Stimulated activated naive B cell treated with anti-CD40 and anti-IgM and Interleukin-4, amounts not matched to agents 10 μg/mL and 1 μg/mL and 100 μg/mL, for 72 hours (primary cell): Measurements from ENCODE around the gene CFAP61.

Source experiments
- ATAC-seq, 2 donors: fragments of 150-1000 bp; cut with Tn5 transposase; replicated peaks; 2 replicates each; pipeline ENCODE4 v1.10.0; 2021; ENCODE audit warnings: moderate library complexity in 1 of 2
- DNase-seq: peaks from one replicate; pipeline ENCODE4 v3.0.0; 2021
- H3K27ac Mint-ChIP-seq: one replicate; pipeline ENCODE4 v1.8.0; 2022; ENCODE audit warnings: mild to moderate bottlenecking, mixed read lengths
- H3K27me3 Mint-ChIP-seq, 2 donors: one replicate each; pipeline ENCODE4 v1.8.0; 2022; ENCODE audit warnings: mixed read lengths in 2 of 2
- H3K36me3 Mint-ChIP-seq, 2 donors: one replicate each; pipeline ENCODE4 v1.8.0; 2022; ENCODE audit warnings: mixed read lengths in 2 of 2, mild to moderate bottlenecking in 1 of 2
- H3K4me1 Mint-ChIP-seq, 2 donors: one replicate each; pipeline ENCODE4 v1.8.0; 2022; ENCODE audit warnings: mixed read lengths in 2 of 2, mild to moderate bottlenecking in 1 of 2
- H3K4me3 Mint-ChIP-seq, 2 donors: one replicate each; pipeline ENCODE4 v1.8.0; 2022; ENCODE audit warnings: mild to moderate bottlenecking in 2 of 2, mixed read lengths in 2 of 2, moderate library complexity in 1 of 2
- H3K9me3 Mint-ChIP-seq, 2 donors: one replicate each; pipeline ENCODE4 v1.8.0; 2022; ENCODE audit warnings: mixed read lengths in 2 of 2, mild to moderate bottlenecking in 1 of 2

Gene CFAP61

DNA sequence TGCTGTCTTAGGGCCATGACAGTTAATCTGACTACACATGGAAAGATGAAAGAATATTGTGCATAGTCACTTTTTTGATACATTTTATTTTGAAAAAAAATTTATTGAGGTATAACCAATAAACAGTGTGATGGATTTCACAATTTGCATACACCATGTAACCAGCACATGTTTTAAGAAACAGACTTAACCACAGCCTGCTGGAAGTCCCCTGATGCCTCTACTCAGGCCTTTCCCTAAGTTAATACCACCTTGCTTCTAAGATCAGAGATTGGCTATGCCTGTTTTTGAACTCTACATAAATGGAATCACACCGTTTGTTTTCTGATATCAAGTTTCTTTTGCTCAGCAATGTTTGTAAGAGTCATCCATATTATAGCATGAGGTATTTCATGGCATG is 136.3 kb downstream of the CFAP61 start:
- H3K36me3 Mint-ChIP-seq, result no peaks in the 10 kb centered on the region
- peaks cover 0 to 6% of the 10 kb centered on the region in 2 donors for H3K4me1 Mint-ChIP-seq
- no peak overlapping the region for H3K4me3 Mint-ChIP-seq
- ATAC-seq (peak; percentile 60 to 77), DNase-seq (no peak)
- peaks cover 1 to 4% of the 10 kb centered on the region in 2 donors for H3K9me3 Mint-ChIP-seq
- peaks cover 7 to 15% of the 10 kb centered on the region in 2 donors for H3K27me3 Mint-ChIP-seq
- no peak overlapping the region for H3K27ac Mint-ChIP-seq

DNA sequence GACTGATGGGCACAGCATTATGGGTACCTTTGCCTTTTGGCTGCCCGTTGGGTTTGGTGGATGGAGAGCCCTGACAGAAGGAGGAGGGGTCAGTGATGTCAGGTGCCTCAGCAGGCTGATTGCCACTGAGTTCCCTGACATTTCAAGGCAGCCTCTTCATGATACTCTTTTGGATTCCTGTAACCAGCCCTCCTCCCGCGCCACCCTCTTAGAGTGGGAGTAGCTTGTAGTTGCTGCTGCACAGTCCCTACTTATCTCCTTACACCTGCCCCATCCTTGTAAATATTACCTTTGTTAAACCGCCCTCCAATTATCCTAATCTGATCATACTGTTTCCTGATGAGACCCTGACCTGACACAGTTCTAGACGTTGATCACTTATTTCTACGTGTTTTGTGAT is 140.0 kb downstream of the CFAP61 start:
- no peak overlapping the region for H3K27ac Mint-ChIP-seq
- ATAC-seq, result no peak
- H3K36me3 Mint-ChIP-seq, result no peaks in the 10 kb centered on the region
- H3K4me1 Mint-ChIP-seq, result peaks cover 0 to 4% of the 10 kb centered on the region in 2 donors
- no peak for DNase-seq
- no peak overlapping the region for H3K4me3 Mint-ChIP-seq
- H3K9me3 Mint-ChIP-seq, result no peaks in the 10 kb centered on the region
- peaks cover 18 to 20% of the 10 kb centered on the region in 2 donors for H3K27me3 Mint-ChIP-seq

DNA sequence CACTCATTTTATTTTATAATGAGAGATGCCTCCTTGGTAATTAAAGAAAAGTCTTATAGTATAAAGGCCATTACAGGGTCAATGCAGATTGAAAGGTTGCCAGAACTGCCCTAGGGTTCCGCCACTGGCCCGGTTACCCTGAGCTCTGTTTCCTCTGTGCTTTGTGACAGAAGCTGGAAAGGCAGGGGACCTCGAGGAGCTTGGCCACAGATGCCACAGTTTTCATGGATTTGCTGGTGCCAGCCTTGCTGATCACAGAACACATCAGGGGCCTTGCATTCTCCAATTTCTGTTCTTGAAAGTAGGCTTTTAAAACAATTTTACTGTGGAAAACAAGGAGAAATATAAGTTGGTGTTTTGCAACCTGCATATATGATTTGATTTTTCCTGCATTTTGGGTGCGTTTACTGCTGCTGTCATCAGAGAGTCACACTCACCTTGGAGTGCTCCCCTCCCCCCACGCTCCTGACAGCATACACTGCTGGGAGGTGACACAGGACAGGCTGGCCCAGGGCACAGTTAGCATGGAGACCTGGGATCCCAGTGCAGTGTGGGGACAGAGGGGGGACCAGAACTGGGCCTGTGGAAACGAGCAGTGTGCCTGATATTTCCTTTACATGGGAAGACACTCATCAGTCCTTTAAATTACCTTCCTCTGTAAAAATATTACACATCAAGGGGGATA is 142.8 kb downstream of the CFAP61 start:
- Mint-ChIP-seq H3K27me3 (peaks cover 22 to 25% of the 10 kb centered on the region in 2 donors), H3K4me1 (no peaks in the 10 kb centered on the region), H3K4me3 (no peak overlapping the region), H3K27ac (no peak overlapping the region), H3K9me3 (no peaks in the 10 kb centered on the region), H3K36me3 (no peaks in the 10 kb centered on the region)
- DNase-seq, result no peak
- ATAC-seq, result no peak

DNA sequence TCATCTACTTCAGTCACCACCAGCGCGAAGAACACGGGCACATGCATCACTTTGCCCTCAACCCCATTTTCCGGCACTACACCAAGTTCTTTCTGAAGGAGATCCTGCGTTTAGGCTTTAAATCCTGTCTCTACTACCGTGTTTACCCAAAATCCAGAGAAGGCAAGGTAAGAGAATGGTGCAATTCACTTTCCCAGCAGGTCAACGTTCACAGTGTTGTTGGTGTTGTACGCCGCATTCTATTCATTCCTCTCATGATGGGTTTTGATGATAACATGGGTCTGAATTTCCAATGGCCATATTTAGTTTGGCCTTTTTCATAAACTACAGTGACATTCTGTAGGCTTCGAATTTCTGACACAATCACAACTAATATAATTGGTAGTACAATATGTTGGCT is 144.3 kb downstream of the CFAP61 start:
- Mint-ChIP-seq H3K9me3 (no peaks in the 10 kb centered on the region), H3K27me3 (peaks cover 22 to 25% of the 10 kb centered on the region in 2 donors), H3K36me3 (no peaks in the 10 kb centered on the region), H3K27ac (no peak overlapping the region), H3K4me3 (no peak overlapping the region), H3K4me1 (no peaks in the 10 kb centered on the region)
- DNase-seq (no peak), ATAC-seq (no peak)

- Mint-ChIP-seq H3K4me1 (no peaks in the 10 kb centered on the region), H3K27ac (no peak overlapping the region), H3K9me3 (no peaks in the 10 kb centered on the region), H3K4me3 (no peak overlapping the region), H3K36me3 (no peaks in the 10 kb centered on the region), H3K27me3 (peaks cover 17 to 19% of the 10 kb centered on the region in 2 donors)
- ATAC-seq (no peak), DNase-seq (no peak)
Observed at GRCh38 chr20:20198011-20198410, 145.7 kb downstream of the CFAP61 start.

- Mint-ChIP-seq H3K9me3 (no peaks in the 10 kb centered on the region), H3K4me1 (no peaks in the 10 kb centered on the region), H3K4me3 (no peak overlapping the region), H3K27ac (no peak overlapping the region), H3K27me3 (peaks cover 12 to 14% of the 10 kb centered on the region in 2 donors), H3K36me3 (no peaks in the 10 kb centered on the region)
- DNase-seq (no peak), ATAC-seq (no peak)
Observed at GRCh38 chr20:20199361-20200160, 147.2 kb downstream of the CFAP61 start.

DNA sequence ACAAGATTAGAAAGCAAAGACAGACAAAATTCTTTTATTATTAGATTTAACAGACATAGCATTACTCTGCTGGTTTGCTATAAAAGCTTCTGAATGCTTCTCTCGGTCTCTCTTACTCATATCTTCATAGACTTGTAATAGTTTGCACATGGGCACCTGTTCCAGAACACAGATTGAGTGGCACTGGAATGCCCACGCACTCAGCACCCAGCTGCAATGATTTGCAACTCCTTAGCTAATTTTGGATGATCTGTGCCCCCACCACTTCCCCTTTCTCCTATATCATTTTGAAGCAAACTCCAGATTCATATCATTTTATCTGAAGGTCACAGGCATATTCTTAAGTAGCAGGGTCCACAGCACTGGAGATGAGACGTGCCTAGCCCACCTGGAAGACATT is 148.8 kb downstream of the CFAP61 start:
- no peaks in the 10 kb centered on the region for H3K36me3 Mint-ChIP-seq
- peak; percentile 85 for ATAC-seq
- H3K4me3 Mint-ChIP-seq, result no peak overlapping the region
- no peaks in the 10 kb centered on the region for H3K9me3 Mint-ChIP-seq
- no peak for DNase-seq
- H3K27ac Mint-ChIP-seq, result no peak overlapping the region
- peaks cover 0 to 2% of the 10 kb centered on the region in 2 donors for H3K4me1 Mint-ChIP-seq
- H3K27me3 Mint-ChIP-seq, result peaks cover 20 to 23% of the 10 kb centered on the region in 2 donors

DNA sequence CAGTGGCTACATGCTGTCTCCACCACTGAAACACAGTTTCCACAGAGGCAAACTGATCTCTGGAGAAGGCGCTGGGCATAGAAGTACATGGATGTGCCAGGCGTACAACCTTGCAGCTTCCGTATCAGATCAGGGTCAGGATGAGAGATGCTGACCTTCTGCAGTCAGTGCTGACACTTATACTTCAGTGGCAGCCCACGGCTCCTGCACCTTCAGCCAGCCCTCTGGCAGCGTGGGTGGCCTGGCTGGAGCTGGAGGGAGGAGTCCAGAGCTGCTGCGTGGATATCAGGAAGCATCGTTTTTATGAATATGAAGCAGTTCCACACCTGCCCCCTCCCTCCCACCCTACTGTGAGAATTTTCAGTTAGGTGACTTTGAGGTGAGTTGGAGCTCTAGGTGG is 149.3 kb downstream of the CFAP61 start:
- H3K27me3 Mint-ChIP-seq, result peaks cover 23% of the 10 kb centered on the region in 2 donors
- no peak for DNase-seq
- no peak overlapping the region for H3K27ac Mint-ChIP-seq

DNA sequence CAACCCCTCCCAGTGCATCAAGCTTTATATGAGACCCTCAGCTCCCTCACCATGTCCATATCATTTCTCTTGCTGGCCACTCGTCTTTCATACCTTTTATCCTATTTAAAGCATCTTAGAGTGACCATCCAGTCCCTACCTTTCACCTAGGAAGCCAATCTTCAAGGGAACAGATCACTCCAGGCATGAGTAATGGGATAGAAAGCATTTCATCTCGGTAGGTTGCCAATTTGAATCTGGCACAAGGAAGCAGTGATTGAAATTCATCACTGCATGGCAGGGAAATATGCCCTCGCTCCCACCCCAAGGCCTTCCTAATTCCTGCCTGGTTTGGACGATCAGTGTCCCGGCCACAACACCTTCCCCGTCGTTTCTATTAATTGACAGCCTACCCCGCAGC is 150.4 kb downstream of the CFAP61 start:
- Mint-ChIP-seq H3K36me3 (no peaks in the 10 kb centered on the region), H3K9me3 (no peaks in the 10 kb centered on the region), H3K4me3 (no peak overlapping the region), H3K4me1 (peaks cover 0 to 6% of the 10 kb centered on the region in 2 donors), H3K27me3 (peaks cover 18 to 28% of the 10 kb centered on the region in 2 donors), H3K27ac (no peak overlapping the region)
- no peak for ATAC-seq
- DNase-seq, result no peak

More for the DNA sequence above, 149.3 kb downstream of the CFAP61 start:
- ATAC-seq, result peak; percentile 18 to 21
- Mint-ChIP-seq H3K9me3 (no peaks in the 10 kb centered on the region), H3K36me3 (no peaks in the 10 kb centered on the region), H3K4me3 (no peak overlapping the region), H3K4me1 (peaks cover 0 to 6% of the 10 kb centered on the region in 2 donors)

DNA sequence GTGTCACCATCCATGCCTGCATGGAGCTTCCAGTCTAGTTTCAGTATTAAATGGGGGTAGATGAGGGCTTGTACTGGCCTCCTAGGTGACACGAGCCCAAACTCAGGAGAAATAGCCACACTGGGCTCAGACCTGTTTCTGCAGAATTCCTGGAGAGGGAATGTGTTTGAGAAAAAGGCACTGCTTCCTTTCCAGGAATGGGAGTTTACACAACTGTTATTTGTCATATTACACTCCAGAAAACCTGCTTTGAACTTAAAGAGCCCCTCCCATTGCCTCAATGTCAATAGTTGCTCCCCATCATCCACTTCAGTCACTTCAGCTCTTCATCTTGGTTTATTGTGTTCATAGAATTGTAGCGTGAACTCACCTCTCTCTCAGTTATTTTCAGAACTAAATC is 151.5 kb downstream of the CFAP61 start:
- ATAC-seq, result no peak

DNA sequence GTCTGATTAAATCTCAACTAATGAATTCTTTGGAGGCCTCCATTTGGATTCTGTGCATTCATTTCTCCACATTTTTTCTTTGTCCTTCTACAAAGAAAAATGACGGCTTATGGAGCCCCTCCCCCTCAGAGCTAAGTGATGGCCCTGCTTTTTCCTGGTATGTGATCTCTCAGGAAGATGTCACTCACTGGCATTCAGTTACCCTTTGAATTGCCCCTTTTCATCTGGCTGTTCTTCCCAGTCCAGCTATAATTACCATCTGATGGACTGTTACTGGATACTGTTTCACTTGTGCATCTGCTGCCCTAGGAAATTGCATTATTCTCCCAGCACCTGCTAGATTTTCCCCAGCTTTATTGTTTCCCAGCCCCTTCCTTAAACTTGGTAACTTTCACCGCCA is 151.9 kb downstream of the CFAP61 start:
- no peak overlapping the region for H3K27ac Mint-ChIP-seq
- no peaks in the 10 kb centered on the region for H3K9me3 Mint-ChIP-seq
- no peak overlapping the region for H3K4me3 Mint-ChIP-seq
- H3K36me3 Mint-ChIP-seq, result no peaks in the 10 kb centered on the region
- no peak for ATAC-seq
- peaks cover 18 to 33% of the 10 kb centered on the region in 2 donors for H3K27me3 Mint-ChIP-seq
- peaks cover 0 to 6% of the 10 kb centered on the region in 2 donors for H3K4me1 Mint-ChIP-seq
- DNase-seq, result no peak

More for the DNA sequence above, 151.5 kb downstream of the CFAP61 start:
- Mint-ChIP-seq H3K27ac (no peak overlapping the region), H3K36me3 (no peaks in the 10 kb centered on the region), H3K27me3 (peaks cover 18 to 33% of the 10 kb centered on the region in 2 donors), H3K4me3 (no peak overlapping the region), H3K9me3 (no peaks in the 10 kb centered on the region), H3K4me1 (peaks cover 0 to 6% of the 10 kb centered on the region in 2 donors)
- DNase-seq, result no peak

DNA sequence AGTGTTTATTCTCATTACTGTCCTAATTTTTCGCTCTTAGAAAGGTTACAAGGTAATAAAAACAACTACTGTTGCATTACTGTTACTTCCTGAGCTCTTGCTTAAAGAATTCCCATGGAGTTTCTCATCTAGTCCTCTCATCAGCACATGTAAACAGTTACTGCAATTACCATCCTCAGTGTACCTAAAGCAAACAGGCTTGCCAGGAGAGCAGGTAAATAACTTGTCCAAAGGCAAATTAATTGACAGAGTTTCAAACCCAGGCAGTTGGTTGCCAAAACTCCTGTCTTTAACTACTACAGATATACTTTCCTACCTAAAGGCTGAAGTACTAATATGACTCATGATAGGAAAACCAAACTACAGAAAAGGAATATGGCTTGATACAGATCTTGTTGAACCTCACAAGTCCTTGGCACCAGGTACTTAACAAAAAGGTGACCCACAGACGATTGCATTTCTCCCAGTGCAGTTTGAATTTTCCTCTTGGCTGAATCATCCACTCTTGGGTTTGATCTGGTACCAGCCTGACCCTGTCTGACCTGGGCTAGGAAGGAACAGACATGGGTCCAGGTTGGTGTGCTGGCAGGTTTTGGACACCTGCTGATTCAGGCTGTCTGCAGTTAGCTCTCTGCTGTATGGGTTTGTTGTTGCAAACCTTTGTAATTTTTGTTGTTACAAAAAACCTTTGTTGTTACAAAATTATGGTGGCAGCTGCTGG is 153.0 kb downstream of the CFAP61 start:
- DNase-seq (no peak), ATAC-seq (no peak)
- Mint-ChIP-seq H3K4me1 (peaks cover 0 to 6% of the 10 kb centered on the region in 2 donors), H3K9me3 (no peaks in the 10 kb centered on the region), H3K4me3 (no peak overlapping the region), H3K27me3 (peaks cover 17 to 33% of the 10 kb centered on the region in 2 donors), H3K27ac (no peak overlapping the region), H3K36me3 (no peaks in the 10 kb centered on the region)

GRCh38 chr20:20205862-20206236 is 153.5 kb downstream of the CFAP61 start:
- DNase-seq, result no peak

GRCh38 chr20:20206788-20207187 is 154.5 kb downstream of the CFAP61 start:
- H3K27ac Mint-ChIP-seq, result no peak overlapping the region
- H3K4me3 Mint-ChIP-seq, result no peak overlapping the region
- peaks cover 18 to 34% of the 10 kb centered on the region in 2 donors for H3K27me3 Mint-ChIP-seq
- ATAC-seq (no peak), DNase-seq (no peak)
- H3K9me3 Mint-ChIP-seq, result no peaks in the 10 kb centered on the region
- no peaks in the 10 kb centered on the region for H3K36me3 Mint-ChIP-seq
- H3K4me1 Mint-ChIP-seq, result peaks cover 0 to 6% of the 10 kb centered on the region in 2 donors

More at GRCh38 chr20:20205862-20206236, 153.5 kb downstream of the CFAP61 start:
- Mint-ChIP-seq H3K4me3 (no peak overlapping the region), H3K27ac (no peak overlapping the region), H3K9me3 (no peaks in the 10 kb centered on the region), H3K27me3 (peaks cover 18 to 34% of the 10 kb centered on the region in 2 donors), H3K36me3 (no peaks in the 10 kb centered on the region), H3K4me1 (peaks cover 0 to 6% of the 10 kb centered on the region in 2 donors)
- ATAC-seq, result no peak
